ENCODE measurements around the gene FTL. TPM values are rescaled to one million over a fixed set of nuclear protein-coding genes. Genes with fewer than 3 reads are reported as not detected.

The FTL gene
- total and polyA plus RNA-seq, 2 donors from 2014 or later = 1,841 to 17,016 TPM

DNA sequence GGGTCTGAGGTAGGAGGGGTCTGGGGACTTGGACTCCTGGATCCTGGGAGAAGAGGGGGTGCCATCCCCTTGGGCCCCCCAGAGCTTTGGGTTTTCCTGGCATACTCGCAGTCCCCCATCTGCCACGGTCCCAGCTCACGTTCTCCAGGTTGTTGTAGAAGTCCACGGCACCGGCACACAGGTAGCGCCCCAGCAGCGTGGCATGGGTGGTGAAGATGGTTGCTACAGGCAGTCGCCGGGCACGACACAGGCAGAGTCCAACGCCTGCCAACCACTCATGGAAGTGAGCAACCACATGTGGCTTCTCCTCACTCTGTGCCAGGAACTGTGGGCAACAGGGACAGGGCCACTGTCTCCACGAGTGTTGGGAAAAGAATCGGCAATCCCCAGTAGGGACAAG, 20.6 kb downstream of the FTL start:
- Histone ChIP-seq H3K36me3 (ENCODE audit: control insufficient read depth in 2 of 3, insufficient read depth in 3 of 3, low read length in 3 of 3) (peaks cover 3 to 35% (median 19%) of the 10 kb centered on the region in 3 donors), H3K4me1 (ENCODE audit: control insufficient read depth in 2 of 3, insufficient read depth in 2 of 3, low read depth in 1 of 3, low read length in 3 of 3) (peaks cover 0 to 6% (median 5%) of the 10 kb centered on the region in 3 donors)
- TF ChIP-seq, protein P1, sequence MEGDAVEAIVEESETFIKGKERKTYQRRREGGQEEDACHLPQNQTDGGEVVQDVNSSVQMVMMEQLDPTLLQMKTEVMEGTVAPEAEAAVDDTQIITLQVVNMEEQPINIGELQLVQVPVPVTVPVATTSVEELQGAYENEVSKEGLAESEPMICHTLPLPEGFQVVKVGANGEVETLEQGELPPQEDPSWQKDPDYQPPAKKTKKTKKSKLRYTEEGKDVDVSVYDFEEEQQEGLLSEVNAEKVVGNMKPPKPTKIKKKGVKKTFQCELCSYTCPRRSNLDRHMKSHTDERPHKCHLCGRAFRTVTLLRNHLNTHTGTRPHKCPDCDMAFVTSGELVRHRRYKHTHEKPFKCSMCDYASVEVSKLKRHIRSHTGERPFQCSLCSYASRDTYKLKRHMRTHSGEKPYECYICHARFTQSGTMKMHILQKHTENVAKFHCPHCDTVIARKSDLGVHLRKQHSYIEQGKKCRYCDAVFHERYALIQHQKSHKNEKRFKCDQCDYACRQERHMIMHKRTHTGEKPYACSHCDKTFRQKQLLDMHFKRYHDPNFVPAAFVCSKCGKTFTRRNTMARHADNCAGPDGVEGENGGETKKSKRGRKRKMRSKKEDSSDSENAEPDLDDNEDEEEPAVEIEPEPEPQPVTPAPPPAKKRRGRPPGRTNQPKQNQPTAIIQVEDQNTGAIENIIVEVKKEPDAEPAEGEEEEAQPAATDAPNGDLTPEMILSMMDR (IDR thresholded peaks at IDR 0.05; ENCODE audit: borderline replicate concordance, extremely low read depth, insufficient read depth) = no peak

DNA sequence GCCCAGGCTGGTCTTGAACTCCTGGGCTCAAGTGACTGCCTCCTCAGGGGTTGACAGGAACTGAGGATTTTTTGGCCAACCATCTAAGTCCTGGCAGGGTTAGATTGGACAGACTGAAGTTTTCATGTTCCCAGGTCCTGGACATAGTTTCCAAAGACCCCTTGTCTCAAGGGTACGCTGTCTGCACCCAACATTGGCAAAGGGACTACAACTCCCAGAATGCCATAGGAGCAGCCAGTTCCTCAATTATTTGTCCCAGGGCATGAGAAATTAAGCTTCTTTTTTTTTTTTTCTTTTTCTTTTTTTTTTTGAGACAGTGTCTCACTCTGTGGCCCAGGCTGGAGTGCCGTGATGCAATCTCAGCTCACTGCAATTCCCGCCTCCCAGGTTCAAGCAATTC, 21.1 kb downstream of the FTL start:
- no peak overlapping the region for H3K9ac ChIP-seq (ENCODE audit: low read length in 3 of 3)
- no peaks in the 10 kb centered on the region for H3K27me3 ChIP-seq (ENCODE audit: control insufficient read depth, insufficient read depth, low read length)
- no peak for FAIRE-seq
- no peaks in the 10 kb centered on the region for H3K9me3 ChIP-seq (ENCODE audit: control insufficient read depth in 2 of 3, insufficient read depth in 1 of 3, low read length in 3 of 3)
- H3K36me3 ChIP-seq (ENCODE audit: control insufficient read depth in 2 of 3, insufficient read depth in 3 of 3, low read length in 3 of 3) = peaks cover 3 to 35% (median 19%) of the 10 kb centered on the region in 3 donors
- H3K27ac ChIP-seq (ENCODE audit: low read depth in 2 of 2, low read length in 2 of 2) = no peak overlapping the region
- no peak overlapping the region for H3K4me3 ChIP-seq (ENCODE audit: low read length in 3 of 3)
- TF ChIP-seq, protein P1 (IDR thresholded peaks at IDR 0.05; ENCODE audit: borderline replicate concordance, extremely low read depth, insufficient read depth) = no peak
- H3K4me1 ChIP-seq (ENCODE audit: control insufficient read depth in 2 of 3, insufficient read depth in 2 of 3, low read depth in 1 of 3, low read length in 3 of 3) = peaks cover 0 to 10% (median 6%) of the 10 kb centered on the region in 3 donors
- intact Hi-C loops (cut with DNase I) = no loop called here
- DNase-seq = no peak

More for the DNA sequence above, 20.6 kb downstream of the FTL start:
- intact Hi-C loops (cut with DNase I) = no loop called here
- Histone ChIP-seq H3K9me3 (ENCODE audit: control insufficient read depth in 2 of 3, insufficient read depth in 1 of 3, low read length in 3 of 3) (no peaks in the 10 kb centered on the region), H3K27me3 (ENCODE audit: control insufficient read depth, insufficient read depth, low read length) (no peaks in the 10 kb centered on the region), H3K27ac (ENCODE audit: low read depth in 2 of 2, low read length in 2 of 2) (no peak overlapping the region), H3K9ac (ENCODE audit: low read length in 3 of 3) (no peak overlapping the region), H3K4me3 (ENCODE audit: low read length in 3 of 3) (no peak overlapping the region)
- FAIRE-seq (no peak), DNase-seq (no peak)

DNA sequence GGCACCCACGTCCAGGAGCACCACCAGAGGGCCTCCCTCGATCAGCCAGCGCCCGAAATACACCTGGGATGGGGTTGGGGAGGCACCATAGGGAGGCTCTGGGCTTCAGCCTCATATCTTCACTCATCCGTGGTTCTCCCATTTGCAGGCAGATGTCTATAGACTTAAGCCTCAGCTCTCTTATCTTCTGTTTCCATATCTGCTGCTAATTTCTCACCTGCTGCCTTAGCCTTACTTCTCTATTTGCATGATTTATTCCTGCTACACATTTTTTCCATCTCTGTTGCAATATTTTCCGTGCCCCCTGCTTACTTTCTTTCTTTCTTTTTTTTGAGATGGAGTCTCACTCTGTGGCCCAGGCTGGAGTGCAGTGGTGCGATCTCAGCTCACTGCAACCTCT, 22.2 kb downstream of the FTL start:
- Histone ChIP-seq H3K27ac (ENCODE audit: low read depth in 2 of 2, low read length in 2 of 2) (no peak overlapping the region), H3K36me3 (ENCODE audit: control insufficient read depth in 2 of 3, insufficient read depth in 3 of 3, low read length in 3 of 3) (peaks cover 3 to 35% (median 19%) of the 10 kb centered on the region in 3 donors), H3K9me3 (ENCODE audit: control insufficient read depth in 2 of 3, insufficient read depth in 1 of 3, low read length in 3 of 3) (no peaks in the 10 kb centered on the region), H3K4me1 (ENCODE audit: control insufficient read depth in 2 of 3, insufficient read depth in 2 of 3, low read depth in 1 of 3, low read length in 3 of 3) (peaks cover 0 to 18% (median 6%) of the 10 kb centered on the region in 3 donors), H3K4me3 (ENCODE audit: low read length in 3 of 3) (no peak overlapping the region), H3K27me3 (ENCODE audit: control insufficient read depth, insufficient read depth, low read length) (no peaks in the 10 kb centered on the region), H3K9ac (ENCODE audit: low read length in 3 of 3) (no peak overlapping the region)
- TF ChIP-seq, protein P1 (IDR thresholded peaks at IDR 0.05; ENCODE audit: borderline replicate concordance, extremely low read depth, insufficient read depth) = no peak
- intact Hi-C loops (cut with DNase I) = no loop called here
- DNase-seq (no peak), FAIRE-seq (no peak)

DNA sequence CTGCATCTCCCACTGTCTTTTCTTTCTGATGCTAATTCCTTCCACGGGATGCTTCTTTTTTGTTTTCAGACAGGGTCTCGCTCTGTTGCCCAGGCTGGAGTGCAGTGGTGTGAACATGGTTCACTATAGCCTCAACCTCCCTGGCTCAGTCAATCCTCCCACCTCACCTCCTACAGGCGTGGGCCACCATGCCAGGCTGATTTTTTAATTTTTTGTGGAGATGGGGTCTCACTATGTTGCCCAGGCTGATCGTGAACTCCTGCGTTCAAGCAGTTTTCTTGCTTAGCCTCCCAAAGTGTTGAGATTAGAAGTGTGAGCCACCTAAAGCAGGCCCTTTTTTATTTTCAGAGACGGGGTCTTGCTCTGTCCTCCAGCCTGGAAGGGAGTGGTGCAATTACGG, 23.2 kb downstream of the FTL start:
- no peak overlapping the region for H3K9ac ChIP-seq (ENCODE audit: low read length in 3 of 3)

More for the DNA sequence above, 23.2 kb downstream of the FTL start:
- FAIRE-seq = no peak
- intact Hi-C loops (cut with DNase I) = no loop called here
- TF ChIP-seq, protein P1 (IDR thresholded peaks at IDR 0.05; ENCODE audit: borderline replicate concordance, extremely low read depth, insufficient read depth) = no peak
- Histone ChIP-seq H3K4me3 (ENCODE audit: low read length in 3 of 3) (no peak overlapping the region), H3K36me3 (ENCODE audit: control insufficient read depth in 2 of 3, insufficient read depth in 3 of 3, low read length in 3 of 3) (peaks cover 0 to 26% (median 19%) of the 10 kb centered on the region in 3 donors), H3K27me3 (ENCODE audit: control insufficient read depth, insufficient read depth, low read length) (no peaks in the 10 kb centered on the region), H3K27ac (ENCODE audit: low read depth in 2 of 2, low read length in 2 of 2) (no peak overlapping the region), H3K4me1 (ENCODE audit: control insufficient read depth in 2 of 3, insufficient read depth in 2 of 3, low read depth in 1 of 3, low read length in 3 of 3) (peaks cover 0 to 18% (median 6%) of the 10 kb centered on the region in 3 donors), H3K9me3 (ENCODE audit: control insufficient read depth in 2 of 3, insufficient read depth in 1 of 3, low read length in 3 of 3) (no peaks in the 10 kb centered on the region)
- DNase-seq = no peak
